Measurements from ENCODE around the gene CDC16. TPM values are rescaled to one million over a fixed set of nuclear protein-coding genes. Genes with fewer than 3 reads are reported as not detected.

CDC16 gene
- total and polyA plus RNA-seq, 2 of the 8 experiments (the other 6 are each of a cell fraction or from before 2014, with no cell fraction given): 42.5 to 83.4 TPM

DNA sequence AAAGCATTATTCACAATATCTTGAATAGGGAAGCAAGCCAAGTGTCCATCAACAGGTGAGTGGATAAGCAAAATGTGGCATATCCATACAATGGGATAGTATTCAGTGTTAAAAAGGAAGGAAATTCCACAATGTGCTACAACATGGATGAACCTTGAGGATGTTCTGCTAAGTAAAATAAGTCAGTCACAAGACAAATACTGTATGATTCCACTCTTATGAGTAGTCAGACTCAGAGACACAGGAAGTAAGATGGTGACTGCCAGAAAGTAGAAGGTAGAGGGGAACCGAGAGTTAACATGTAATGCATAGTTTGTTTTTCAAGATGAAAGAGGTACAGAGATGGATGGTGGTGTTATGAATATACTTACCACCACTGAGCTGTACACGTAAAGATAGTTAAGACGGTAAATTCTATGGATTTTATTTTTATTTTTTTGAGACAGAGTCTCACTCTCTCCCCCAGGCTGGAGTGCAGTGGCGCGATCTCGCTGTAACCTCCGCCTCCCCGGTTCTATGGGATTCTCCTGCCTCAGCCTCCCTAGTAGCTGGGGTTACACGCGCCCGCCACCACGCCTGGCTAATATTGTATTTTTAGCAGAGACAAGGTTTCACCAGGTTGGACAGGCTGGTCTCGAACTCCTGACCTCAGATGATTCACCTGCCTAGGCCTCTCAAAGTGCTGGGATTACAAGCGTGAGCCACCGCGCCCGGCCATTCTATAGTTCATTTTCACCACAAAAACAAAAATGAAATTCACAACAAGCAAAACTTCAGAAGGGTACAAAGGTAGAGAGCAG, 78.6 kb downstream of the CDC16 start:
- 0 out of 7 replicates have a peak, but pooled peaks cover 0 to 3% (median 0%) of the 10 kb centered on the region in 4 experiments for H3K4me1 ChIP-seq (replicated peaks in 1 of 4; ENCODE audit: control insufficient read depth in 3 of 4, insufficient read depth in 4 of 4, low read length in 3 of 4)
- no peak overlapping the region for H4K91ac ChIP-seq (replicated peaks; ENCODE audit: insufficient read length, low read length)
- H2AFZ ChIP-seq (ENCODE audit: low read length): peak overlapping the region; percentile 27; the same call in 1 of the 2 replicates
- POLR2A ChIA-PET (ENCODE audit: partially characterized antibody): interaction anchor here (0.9 to 7.8 kb wide), 4 partner anchors 9 to 31 kb away, joined by 3 to 51 read pairs (median 4); partner anchors contain the start of gene UPF3A
- peaks cover 2% of the 10 kb centered on the region; the same call in 1 of the 2 replicates for H3K79me1 ChIP-seq (ENCODE audit: low read depth, low read length)
- CTCF ChIA-PET (ENCODE audit: partially characterized antibody): interaction anchor here (0.7 to 1.8 kb wide), 4 partner anchors 12 to 28 kb away, joined by 3 to 7 read pairs (median 4); no protein-coding TSS in a partner anchor
- peak overlapping the region; percentile 75 to 79; a peak in 3 of 4 replicates for H3K4me2 ChIP-seq (ENCODE audit: insufficient read depth in 1 of 2, low read depth in 2 of 2, low read length in 2 of 2)
- peaks cover 0 to 1% of the 10 kb centered on the region in 2 experiments for H4K20me1 ChIP-seq (replicated peaks in 1 of 2; ENCODE audit: control insufficient read depth in 1 of 2, insufficient read depth in 2 of 2, low read length in 2 of 2)
- no peak overlapping the region for H3K27ac ChIP-seq (ENCODE audit: low read depth, low read length)
- no peaks in the 10 kb centered on the region for H3K27me3 ChIP-seq (replicated peaks in 1 of 4; ENCODE audit: control insufficient read depth in 3 of 4, extremely low read depth in 1 of 4, insufficient read depth in 3 of 4, low read length in 3 of 4)
- H3K56ac ChIP-seq (replicated peaks; ENCODE audit: insufficient read length, low read depth, low read length): peak overlapping the region; percentile 1
- H2BK12ac ChIP-seq (ENCODE audit: low read depth, low read length): no peak overlapping the region
- H2AK5ac ChIP-seq (ENCODE audit: low read depth, low read length): no peak overlapping the region
- FAIRE-seq: no peak
- no peak overlapping the region for H2BK15ac ChIP-seq (ENCODE audit: low read length)
- H3K9me3 ChIP-seq (ENCODE audit: insufficient read depth in 2 of 2, low read depth in 1 of 2, low read length in 1 of 2): no peaks in the 10 kb centered on the region
- H3K23ac ChIP-seq (ENCODE audit: insufficient read length): no peak overlapping the region
- H3K18ac ChIP-seq (ENCODE audit: extremely low read depth, low read length): no peak overlapping the region
- H2BK5ac ChIP-seq (ENCODE audit: low read depth, low read length): no peak overlapping the region
- WGBS, 2 experiments (ENCODE audit: extremely low coverage in 1 of 2, insufficient coverage in 1 of 2, insufficient read length in 1 of 2, insufficient replicate concordance in 2 of 2, low coverage in 1 of 2, low lambda C conversion rate in 2 of 2, missing lambda C conversion rate in 1 of 2): 89% methylated on average over 17 of the region's 17 CpGs; no CpG with 5 or more reads in 1 of the 2 experiments
- H3K14ac ChIP-seq (ENCODE audit: insufficient read length): no peak overlapping the region
- peaks cover 4% of the 10 kb centered on the region; the same call in 1 of the 2 replicates for H3K23me2 ChIP-seq (ENCODE audit: low read depth, low read length)
- H2BK120ac ChIP-seq (replicated peaks; ENCODE audit: low read depth, low read length): peak overlapping the region; percentile 61
- H4K5ac ChIP-seq (ENCODE audit: insufficient read length, low read depth, low read length): no peak overlapping the region
- H3K4ac ChIP-seq (replicated peaks; ENCODE audit: insufficient read length, low read depth, low read length): no peak overlapping the region
- H3K4me3 ChIP-seq (ENCODE audit: extremely low read depth in 1 of 4, insufficient read depth in 2 of 4, low read depth in 3 of 4, low read length in 4 of 4): peak overlapping the region; percentile 72 to 83 (median 76); a peak in 6 of 8 replicates
- H2BK20ac ChIP-seq (ENCODE audit: low read length): no peak overlapping the region
- H3K36me3 ChIP-seq (ENCODE audit: control insufficient read depth in 2 of 4, insufficient read depth in 4 of 4, low read length in 3 of 4): peaks cover 0 to 3% (median 0%) of the 10 kb centered on the region in 4 experiments; a peak in 1 of 8 replicates
- H4K8ac ChIP-seq (ENCODE audit: extremely low read depth, insufficient read depth, low read length): peak overlapping the region; percentile 58; the same call in 1 of the 2 replicates
- H3K79me2 ChIP-seq (ENCODE audit: control insufficient read depth in 1 of 2, insufficient read depth in 2 of 2, low read length in 2 of 2): peaks cover 0 to 38% of the 10 kb centered on the region in 2 experiments
- peak overlapping the region in 1 of 4 experiments; percentile 91; a peak in 1 of 7 replicates for H3K9ac ChIP-seq (replicated peaks in 1 of 4; ENCODE audit: extremely low read depth in 1 of 4, low read depth in 3 of 4, low read length in 3 of 4)
- DNase-seq (ENCODE audit: low read depth in 1 of 2, low spot score in 2 of 2): no peak
- TF ChIP-seq PHF8 (conservative IDR thresholded peaks at IDR 0.05; ENCODE audit: low read depth, low read length): no peak
- no peak for TF ChIP-seq GABPA (IDR thresholded peaks at IDR 0.05; ENCODE audit: borderline replicate concordance, insufficient read depth, low read length)
- TF ChIP-seq, protein P1, sequence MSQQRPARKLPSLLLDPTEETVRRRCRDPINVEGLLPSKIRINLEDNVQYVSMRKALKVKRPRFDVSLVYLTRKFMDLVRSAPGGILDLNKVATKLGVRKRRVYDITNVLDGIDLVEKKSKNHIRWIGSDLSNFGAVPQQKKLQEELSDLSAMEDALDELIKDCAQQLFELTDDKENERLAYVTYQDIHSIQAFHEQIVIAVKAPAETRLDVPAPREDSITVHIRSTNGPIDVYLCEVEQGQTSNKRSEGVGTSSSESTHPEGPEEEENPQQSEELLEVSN (IDR thresholded peaks at IDR 0.05): no peak
- TF ChIP-seq POU5F1 (IDR thresholded peaks at IDR 0.05; ENCODE audit: low read depth, low read length): no peak
- TF ChIP-seq RXRA (IDR thresholded peaks at IDR 0.05; ENCODE audit: insufficient read depth, low read depth, low read length): no peak
- TF ChIP-seq, protein P2, sequence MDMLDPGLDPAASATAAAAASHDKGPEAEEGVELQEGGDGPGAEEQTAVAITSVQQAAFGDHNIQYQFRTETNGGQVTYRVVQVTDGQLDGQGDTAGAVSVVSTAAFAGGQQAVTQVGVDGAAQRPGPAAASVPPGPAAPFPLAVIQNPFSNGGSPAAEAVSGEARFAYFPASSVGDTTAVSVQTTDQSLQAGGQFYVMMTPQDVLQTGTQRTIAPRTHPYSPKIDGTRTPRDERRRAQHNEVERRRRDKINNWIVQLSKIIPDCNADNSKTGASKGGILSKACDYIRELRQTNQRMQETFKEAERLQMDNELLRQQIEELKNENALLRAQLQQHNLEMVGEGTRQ (IDR thresholded peaks at IDR 0.05; ENCODE audit: low read length): no peak
- no peak for TF ChIP-seq ZNF274 (IDR thresholded peaks at IDR 0.05; ENCODE audit: borderline replicate concordance, extremely low read depth, low read length)
- no peak for TF ChIP-seq RFX5 (IDR thresholded peaks at IDR 0.05; ENCODE audit: borderline replicate concordance, low read depth, low read length)
- TF ChIP-seq POLR2AphosphoS5 (IDR thresholded peaks at IDR 0.05; ENCODE audit: low read depth, low read length): no peak
